Measurements from ENCODE around the gene CROCC2.

Gene CROCC2

DNA sequence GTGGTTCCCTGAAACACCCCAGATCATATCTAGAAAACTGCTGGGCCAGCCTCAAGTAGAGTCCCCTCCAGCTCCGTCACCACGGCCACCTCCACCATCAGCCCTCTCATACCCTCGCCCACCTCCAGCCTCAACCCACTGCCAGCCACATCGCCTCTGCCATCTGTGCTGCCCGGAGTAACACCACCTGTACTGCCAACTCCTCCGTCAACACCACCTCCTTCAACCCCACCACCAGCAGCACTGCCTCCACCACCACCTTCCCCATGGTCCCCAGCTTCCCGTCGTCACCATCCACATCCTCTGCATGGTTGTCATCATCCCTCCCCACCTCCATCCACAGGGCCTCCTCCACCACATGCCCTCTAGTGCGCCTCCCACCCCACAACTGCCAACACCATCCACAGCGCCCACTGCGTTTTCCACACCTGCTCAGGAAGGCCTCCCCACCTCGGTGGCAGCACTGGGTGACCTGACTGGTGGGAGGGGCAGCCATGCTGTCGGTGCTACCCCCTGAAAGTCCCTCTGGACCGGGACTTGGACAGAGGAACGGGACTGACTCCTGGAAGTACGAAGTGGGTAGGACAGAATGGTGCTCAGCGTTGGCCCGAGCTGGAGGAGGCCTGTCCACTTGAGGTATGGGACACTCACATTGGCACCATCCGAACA is 93.9 kb downstream of the CROCC2 start:
- DNase-seq (ENCODE audit: low spot score): no peak

DNA sequence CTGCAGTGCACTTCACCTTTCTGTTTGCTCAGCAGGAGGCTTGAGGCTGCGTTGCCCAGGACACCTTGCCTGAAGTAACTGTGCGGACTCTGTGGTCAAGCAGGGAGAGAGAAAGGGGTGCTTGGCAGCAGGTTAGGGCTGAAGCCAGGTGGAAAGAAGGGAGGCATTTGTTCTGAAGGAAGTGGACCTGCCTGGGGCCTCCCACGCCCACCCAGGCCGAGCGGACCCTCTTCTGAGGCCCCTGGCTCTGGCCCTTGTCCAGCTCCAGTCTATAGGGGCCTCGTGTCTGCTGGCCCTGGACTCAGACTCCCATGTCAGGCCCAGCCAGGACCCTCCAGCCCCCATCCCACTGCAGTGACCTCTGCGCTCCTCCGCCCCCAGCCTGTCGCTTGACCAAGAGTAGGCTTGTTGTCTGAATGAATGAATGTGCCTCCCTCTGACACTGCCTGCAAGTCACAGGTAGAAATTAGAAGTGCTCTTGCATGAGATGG is 94.7 kb downstream of the CROCC2 start:
- DNase-seq (ENCODE audit: low spot score): no peak

DNA sequence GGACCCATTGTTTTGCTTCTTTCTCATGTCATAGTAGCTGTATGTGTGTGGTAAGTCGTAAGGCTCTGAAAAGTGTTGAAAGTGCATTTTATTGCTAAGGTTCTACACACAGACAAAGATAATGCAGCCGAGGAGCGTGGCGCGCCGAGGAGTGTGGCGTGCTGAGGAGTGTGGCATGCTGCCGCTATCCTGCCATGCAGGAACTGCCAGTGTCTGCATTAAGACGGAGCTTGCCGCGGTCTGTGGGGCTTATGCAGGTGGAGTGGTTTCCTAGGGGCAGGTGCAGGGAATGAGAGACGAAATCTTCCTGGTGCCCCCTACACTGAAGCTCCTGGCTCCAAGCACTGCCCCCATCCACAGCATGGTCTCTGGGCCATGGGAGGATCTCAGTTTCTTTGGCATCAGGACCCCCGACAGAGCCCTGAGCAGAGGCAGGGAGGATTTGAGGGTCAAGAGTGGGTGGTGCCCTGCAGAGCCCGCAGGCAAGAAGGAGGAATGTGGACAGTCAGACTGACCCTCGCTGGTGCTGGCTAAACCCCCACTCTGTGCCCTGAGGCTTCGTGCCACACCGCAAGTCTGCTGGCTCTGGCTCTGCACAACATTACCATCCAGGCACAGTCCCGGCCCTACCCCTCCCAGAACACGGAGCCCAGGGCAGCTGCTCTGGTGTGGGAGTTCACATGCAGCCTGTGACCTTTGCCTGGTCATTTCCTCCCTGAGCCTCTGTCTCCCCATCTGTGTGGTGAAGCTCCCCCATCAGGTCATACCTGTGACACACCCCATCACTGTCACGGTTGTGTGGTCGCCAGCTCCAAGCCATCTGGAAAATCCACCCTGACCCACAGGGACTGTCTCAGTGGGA is 95.5 kb downstream of the CROCC2 start:
- no peak for DNase-seq (ENCODE audit: low spot score)

DNA sequence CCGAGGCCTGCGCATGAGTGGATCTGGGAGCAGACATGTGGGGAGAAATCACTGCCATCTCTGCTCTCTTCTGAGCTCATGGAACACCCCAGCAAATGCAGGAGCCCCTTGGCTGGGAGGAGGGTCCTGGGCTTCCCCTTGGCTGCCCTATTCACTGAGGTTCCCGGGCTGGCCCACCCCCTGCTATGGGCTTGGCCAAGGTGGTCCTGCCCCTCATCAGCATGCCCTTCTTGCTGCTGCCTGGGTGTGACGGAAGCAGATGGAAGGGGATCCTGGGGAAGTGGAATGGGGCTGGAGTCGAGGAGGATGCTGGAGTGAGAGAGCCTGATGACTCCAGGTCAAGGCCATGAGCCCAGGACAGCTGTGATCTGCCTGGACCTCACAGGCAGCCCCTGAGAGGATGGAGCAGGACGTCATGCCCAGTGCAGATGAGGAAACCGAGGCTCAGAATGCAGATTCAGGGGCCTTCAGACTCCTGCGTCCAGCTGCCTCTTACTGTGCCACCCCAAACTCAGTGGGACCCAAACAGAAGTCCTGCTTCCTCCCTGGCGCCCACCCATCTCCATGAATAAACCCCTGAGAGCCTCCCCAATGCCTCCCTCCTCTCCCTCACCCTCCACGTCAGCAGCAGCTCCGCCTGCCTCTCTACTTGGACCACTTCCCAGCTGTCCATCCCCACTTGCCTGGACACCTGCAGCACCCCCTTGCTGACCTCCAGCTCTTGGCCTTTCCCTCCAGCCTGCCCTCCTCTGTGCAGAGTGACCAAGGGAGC is 96.3 kb downstream of the CROCC2 start:
- DNase-seq (ENCODE audit: low spot score): no peak

DNA sequence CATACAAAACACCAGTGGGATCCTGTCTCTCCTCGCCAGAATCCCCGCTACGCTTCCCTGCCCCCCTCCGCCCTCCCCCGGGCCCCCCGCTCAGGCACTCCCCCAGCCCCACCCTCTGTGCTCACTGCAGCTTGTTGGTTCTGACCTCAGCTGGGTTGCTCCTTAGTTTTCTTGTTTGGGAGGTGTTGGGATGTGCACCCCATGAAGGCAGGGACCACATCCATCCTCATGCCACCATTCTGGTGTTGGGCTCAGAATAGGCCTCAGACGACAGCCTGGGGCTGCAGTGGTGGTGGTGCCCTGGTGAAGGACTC is 96.9 kb downstream of the CROCC2 start:
- no peak for DNase-seq (ENCODE audit: low spot score)

DNA sequence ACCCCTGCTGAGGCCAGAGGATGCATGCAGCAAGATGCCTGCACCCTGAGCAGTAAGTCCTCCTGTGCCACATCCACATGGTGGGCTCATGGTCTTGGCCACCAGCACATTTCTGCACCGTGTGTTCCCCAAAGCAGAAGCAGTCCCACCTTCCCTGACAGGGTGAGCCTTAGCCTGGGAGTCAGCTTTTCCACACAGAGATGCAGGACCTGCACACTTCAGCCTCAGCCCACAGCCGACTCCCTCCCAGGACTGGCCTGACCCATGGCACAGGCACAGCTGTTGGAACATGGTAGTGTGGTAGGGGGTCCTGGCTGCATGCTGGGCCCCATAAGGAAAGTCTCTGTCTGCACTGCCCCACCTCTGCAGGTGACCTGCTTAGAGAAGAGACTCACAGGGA is 97.2 kb downstream of the CROCC2 start:
- no peak for DNase-seq (ENCODE audit: low spot score)

DNA sequence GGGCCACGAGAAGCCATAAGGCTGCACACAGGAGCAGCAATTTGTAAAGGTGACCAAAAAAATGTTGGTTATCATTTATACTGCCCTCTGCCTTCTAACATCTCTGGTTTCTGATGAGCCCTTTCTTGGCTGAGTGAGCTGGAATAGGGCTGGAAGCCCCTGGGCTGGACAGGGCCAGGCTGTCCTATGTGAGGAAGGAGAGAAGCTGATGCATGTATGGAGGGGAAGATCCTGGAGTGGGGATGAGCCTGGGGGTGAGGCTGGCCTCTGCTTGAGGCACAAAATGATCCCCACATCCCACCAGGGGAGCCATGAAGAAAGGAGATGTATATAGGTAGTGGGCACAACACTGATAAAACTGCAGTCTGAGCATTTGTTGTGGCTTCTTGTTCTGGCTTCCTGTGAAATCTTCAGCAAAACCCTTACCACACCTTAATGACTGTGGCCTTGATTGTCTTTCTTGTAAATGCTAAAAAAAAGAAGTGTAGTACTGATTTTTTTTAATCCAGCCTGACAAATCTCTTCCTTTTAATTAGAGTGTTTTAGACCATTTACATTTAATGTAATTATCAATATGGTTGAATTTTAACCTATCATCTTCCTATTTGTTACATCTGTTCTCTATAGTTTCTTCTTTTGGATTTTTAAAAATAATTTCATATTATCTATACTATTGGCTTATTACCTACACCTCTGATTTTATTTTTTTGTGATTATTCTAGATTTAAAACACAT is 97.9 kb downstream of the CROCC2 start:
- no peak for DNase-seq (ENCODE audit: low spot score)

DNA sequence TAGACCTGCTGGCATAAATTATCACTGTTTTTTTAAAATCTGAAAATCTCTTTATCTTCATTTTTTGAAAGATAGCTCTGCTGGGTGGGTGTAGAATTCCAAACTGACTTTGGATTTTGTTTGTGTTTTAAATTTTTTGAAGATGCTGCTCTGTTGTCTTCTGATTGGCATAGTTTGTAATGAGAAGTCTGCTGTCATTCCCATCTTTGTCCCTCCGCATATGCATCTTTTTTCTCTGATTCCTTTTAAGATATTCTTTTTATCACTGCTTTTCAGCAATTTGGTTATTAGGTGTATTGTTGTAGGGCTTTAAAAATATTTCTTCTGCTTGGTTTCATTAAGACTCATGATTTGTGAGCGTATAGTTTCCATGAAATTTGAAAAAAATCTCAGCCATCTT is 99.4 kb downstream of the CROCC2 start:
- DNase-seq (ENCODE audit: low spot score): no peak

DNA sequence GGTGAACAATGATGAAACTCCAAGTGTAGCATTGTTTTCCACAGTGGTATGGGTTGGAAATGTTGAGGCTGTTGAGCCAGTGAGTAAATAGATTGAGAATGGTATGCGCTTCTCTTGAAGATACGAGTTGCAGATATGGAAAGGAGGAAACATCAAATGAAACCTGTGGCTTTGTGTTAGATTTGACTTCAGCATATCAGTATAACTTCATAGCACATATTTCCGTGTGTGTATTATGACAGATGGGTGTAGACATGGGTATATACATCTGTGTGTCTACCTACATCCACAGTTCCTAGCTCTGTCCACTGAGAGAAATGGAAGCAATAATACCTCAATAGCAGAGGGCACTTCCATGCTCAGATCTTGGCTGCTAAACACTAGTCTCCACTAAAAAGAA is 100.3 kb downstream of the CROCC2 start:
- no peak for DNase-seq (ENCODE audit: low spot score)

DNA sequence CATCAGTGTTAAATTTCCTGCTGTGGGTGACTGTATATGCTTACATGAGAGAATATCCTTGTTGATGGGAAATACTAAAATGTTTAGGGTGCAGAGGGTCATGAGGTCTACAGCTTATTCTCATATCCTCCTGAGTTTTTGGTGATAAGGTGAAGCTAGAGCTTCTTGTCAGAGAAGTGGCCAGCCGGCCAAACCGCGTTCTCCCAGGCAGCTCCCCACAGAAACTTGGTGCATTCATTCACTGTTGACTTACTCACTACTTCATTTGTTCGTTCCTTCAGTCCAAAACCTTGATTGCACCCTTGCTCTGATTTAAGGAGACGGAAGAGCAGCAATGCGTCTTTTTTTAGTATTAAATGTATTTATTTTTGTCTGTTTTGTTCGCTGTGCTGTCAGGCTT is 101.0 kb downstream of the CROCC2 start:
- DNase-seq (ENCODE audit: low spot score): no peak

DNA sequence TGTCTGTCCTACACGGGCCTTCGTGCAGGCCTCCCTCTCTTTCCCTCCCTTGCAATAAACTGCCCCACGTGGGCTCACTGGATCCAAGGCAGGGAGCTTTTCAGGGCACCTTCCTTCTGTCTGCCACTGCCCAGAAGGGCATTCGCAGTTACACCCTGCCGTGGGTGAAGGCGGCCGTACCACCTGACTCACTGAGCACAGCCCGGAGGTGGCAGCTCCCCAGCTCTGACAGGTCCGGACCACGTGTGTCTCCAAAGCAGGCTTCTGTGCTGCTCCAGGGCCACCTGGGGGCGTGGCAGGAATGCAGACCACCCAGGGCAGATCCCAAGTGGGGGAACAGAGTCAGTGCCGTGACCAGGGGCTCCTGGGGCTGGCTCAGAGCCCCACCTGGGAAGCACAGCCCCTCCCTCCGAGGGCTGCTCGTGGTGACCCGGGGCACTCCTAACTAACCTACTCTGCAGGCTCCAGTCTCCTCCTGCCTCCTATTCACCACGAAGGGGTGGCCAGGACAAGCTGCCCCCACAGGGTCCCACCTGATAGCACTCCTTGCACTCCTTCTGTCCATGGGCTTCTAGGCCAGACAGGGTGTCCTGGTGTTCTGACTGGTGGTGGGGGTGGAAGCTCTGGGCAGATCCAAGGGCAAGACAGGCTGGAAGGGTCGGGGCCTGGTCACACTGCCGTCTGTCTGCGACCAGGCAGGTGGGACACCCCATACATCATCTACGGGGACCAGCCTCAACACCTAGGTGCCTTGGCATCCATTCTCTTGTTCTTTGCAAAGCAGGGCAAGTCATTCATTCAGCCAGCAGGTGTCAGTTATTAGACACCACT is 102.0 kb downstream of the CROCC2 start:
- DNase-seq (ENCODE audit: low spot score): no peak

DNA sequence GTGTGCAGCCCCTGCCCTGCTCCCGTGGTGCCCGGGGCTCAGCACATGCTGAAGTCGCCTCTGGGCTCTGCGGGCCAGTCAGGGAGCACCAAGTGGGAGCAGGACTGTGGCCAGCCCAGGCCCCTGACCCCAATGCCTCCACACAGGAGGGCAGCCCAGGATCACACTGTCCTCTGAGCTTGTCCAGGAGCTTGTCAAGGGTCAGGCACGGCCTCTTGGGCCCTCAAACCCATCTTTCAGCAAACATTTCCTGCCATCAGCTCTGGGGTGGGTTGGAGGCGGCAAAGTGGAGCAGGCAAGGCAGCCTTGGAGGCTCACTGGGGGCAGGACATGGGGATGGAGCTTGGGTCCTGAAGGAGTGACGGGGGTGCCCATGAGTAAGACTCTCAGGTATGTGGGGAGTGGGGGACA is 102.6 kb downstream of the CROCC2 start:
- DNase-seq (ENCODE audit: low spot score): no peak

DNA sequence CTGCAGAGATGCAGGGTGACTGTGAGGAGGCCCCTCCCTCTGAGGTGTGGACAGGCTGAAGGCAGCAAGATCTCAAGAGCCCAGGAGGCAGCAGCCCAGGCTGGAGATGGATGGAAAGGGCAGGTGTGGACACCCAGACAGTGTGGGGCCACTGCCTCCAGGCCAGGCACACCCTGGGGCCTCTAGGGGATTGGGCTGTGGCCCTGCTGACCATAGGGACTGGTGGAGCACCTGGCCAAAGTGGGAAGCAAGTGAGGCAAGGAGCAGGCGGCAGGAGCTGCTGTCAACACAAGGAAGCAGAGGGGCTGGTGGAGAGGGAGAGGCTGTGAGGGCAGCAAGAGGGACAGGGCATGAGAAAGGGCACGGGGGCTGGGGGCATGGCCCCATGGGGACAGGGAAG is 103.1 kb downstream of the CROCC2 start:
- no peak for DNase-seq (ENCODE audit: low spot score)

DNA sequence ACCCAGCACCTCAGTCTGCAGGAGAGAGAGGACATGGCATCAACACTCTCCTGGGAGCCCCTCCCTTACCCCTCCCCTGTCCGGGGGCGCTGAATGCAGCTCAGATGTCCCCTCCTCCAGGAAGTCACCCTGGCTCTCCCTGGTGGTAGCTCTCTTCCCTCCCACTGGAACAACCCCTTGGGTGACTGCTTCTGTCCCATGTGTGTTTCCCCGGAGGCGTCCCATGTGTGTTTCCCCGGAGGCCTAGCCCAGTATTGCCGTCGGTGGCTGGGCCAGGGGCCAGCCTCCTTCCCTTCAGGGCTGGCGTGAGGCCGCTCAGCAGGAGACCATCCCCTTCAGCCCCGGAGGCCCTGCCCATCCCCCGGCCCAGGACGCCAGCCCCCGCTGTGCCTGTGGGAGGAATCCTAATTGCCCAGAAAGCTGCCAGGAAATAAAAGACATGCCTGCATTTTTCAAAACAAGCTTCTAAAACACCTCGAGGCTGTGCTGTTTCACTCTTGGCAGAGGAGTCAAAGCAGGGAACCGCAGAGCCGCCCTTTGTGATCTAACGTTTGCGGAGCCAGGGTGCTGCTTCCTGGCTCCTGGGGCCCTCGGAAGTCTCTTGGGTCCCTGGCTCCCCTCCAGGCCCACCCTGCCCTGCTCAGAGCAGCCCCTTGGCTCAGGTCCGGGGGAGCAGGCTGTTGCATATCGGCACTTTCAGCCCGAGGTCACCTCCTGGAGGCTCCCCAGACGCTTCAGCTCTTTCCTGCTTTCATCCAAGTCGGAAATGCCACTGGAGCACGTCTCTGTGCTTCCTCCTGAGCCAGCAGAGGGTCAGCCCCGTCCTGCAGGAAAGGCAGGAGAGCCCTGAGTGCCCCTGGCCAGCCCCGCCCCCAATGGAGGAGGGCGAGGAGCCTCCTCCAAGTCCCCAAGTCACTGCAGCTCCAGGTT is 103.7 kb downstream of the CROCC2 start:
- peak; percentile 58 for DNase-seq (ENCODE audit: low spot score)

DNA sequence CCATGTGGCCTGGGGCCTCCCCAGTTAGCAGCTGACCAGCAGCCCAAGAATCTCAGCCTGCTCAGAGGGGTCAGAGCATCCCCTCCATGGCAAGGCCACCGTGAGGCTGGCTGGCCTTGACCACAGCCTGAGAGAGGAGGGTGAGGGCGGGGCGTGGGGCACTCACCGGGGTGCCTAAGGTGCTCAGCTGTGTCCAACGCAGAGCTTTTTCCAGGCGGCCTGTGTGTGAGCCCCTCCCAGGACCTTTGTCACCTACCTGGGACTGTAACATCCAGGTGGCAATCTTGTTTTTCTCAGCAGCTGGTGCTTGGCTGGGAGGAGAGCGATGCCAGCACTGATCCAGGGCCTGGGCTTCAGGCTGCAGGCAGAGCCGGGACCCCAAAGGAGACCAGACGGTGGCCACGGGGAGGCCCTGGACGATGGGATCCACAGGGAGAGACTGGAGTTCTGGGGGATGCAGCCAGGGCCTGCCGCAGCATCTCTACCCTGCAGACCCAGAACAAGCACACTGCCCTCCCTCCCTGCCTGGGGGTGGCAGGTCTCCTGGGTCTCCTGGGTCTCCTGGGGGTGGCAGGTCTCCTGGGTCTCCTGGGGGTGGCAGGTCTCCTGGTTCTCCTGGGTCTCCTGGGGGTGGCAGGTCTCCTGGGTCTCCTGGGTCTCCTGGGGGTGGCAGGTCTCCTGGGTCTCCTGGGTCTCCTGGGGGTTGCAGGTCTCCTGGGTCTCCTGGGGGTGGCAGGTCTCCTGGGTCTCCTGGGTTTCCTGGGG is 104.6 kb downstream of the CROCC2 start:
- DNase-seq (ENCODE audit: low spot score): no peak

DNA sequence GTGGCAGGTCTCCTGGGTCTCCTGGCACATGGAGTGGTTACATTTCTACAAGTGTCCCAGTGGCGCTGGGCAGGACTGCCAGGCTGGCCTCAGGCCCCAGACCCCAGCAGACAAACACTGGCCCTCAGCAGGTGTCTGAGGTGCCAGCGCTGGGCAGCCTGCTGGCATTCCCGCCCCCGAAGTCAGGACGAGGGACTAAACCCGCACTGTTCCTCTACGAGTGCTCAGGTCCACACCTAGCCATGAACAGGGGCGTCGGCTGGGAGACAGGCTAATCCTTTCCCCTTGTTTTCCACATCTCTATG is 105.1 kb downstream of the CROCC2 start:
- no peak for DNase-seq (ENCODE audit: low spot score)

DNA sequence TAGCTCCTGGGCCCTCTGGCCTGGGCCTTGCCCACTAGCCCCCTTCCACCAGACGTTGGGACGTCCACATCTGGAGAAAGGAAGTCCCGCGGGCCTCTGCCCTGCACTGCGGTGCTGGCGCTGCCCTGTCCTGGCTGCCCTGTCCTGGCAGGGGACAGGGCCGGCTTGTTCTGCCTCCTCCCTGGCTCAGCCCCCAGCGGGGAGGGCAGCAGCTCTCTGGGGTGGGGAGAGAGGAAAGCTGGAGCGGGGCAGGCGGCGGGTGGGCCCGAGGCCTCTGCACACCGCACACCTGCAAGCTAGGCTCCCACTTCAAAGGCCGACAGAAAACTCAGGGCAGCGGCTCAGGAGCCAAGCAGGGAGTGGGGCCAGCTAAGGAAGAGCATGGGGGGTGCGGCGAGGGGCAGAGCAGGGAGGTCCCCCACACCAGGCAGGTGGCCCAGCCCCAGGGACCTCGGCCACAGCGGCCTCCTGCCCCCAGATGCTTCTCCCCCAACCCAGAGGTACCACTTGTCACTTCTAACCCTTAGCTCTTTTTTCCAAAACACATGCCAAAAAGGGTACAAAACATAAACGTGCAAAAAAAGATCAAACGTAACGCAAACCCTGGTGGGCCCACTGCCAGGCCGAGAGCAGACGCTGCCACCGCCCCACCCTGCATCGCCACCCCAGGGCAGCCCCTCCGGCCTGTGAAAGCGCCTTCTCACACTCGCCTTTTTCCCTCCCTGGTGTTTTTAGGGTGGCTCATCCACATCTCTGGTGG is 105.8 kb downstream of the CROCC2 start:
- no peak for DNase-seq (ENCODE audit: low spot score)

DNA sequence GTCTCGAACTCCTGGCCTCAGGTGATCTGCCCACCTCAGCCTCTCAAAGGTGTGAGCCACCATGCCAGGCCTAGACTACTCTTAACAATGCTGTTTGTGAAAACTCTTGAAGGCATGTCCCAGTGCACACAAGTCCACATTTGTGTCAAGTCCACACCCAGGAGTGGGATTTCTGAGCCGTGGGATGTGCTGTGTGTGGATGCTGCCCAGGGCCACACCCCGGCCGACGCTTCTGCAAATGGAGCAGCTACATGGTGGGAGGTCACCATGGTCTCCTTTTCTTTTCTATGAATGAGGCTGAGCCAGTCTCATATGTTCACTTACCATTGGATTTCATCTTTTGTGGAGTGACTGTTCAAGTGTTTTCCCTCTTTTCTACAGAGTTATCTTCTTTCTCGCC is 108.1 kb downstream of the CROCC2 start:
- no peak for DNase-seq (ENCODE audit: low spot score)

DNA sequence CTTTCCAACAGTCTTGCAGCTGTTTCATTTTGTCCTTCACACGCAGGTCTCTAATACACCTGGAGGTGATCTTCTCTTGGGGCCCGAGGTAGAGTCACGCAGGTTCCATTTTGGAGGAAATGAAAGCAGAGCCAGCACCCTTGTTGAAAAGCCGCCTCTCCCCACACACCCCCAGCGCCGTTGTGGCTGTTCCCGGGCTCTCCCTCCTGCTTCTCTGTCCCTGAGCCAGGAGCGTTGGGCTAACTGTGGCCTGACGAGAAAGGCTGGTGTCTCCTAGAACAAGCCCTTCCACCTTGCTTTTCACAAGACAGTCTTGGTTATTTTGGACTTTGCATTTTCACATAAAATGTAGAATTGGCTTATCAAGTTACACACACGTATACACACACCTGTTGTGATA is 108.6 kb downstream of the CROCC2 start:
- DNase-seq (ENCODE audit: low spot score): no peak

Measured in Ammon's horn (tissue), 1 donor.